HL-60/S4 treated with phorbol 12-myristate 13-acetate at 8.2 ng/mL for 4 days and 3 days (cell line): ENCODE results near the gene DPYSL4.
"Not testable (repeated sequence)": the region's sequence is repeated elsewhere in the genome, so short reads cannot be mapped to it uniquely, and the experiment has no call there.

Experiments used
- in situ Hi-C: fragments of 300-500 bp; cut with MboI; formaldehyde crosslinking; loops from 2 replicates; pipeline ENCODE4 v1.15.0; 2022; ENCODE audit warnings: low sequenced_read_pairs

The DPYSL4 gene

DNA sequence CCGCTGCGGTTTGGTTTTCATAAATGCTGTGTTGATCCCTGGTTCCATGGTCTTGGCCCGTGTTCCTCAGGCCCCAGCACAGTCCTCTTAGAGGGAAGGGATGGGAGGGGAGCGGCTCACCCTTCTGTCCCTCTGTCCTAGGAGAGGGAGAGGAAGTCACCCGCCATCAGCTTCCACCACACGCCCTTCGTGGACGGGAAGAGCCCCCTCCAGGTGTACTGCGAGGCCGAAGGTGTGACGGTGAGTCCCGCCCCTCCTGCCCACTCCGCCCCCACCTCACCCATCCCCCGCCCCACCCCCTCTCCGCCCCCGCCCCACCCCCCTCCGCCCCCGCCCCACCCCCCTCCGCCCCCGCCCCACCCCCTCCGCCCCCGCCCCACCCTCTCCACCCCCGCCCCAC lies 37.5 kb upstream of the DPYSL4 start:
- in situ Hi-C loops, result no loop called here

DNA sequence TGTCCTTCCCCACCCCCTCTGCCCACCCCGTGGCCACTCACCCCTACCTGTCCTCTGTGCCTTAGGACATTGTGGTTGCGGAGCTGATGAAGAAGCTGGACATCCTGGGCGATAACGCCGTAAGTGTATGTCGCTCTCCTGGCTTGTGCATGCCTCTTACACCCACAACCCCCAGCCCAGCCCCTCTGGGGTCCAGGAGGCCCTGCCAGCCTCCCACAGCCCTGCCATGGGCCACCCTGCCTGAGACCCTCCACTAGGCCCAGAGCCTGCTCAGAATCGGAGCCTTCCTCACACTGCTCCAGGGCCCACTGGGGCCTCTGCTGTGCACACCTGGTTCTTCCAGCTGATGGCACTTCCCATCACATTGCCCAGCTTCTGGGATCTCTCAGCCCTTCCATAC lies 36.8 kb upstream of the DPYSL4 start:
- in situ Hi-C loops, result no loop called here

DNA sequence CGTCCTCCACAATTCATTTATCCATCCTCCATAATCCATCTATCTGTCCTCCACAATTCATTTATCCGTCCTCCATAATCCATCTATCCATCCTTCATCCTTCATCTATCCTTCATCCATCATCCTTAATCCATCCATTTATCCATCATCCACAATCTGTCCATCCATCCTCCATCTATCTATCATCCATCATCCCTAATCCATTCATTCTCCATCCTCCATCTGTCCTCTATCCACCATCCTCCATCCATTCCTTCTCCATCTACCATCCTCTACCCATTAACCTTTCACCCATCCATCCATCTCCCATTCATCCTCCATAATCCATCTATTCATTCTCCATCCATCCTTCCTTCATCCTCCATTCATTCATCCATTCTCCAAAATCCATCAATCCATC lies 36.0 kb upstream of the DPYSL4 start:
- in situ Hi-C loops, result no loop called here

DNA sequence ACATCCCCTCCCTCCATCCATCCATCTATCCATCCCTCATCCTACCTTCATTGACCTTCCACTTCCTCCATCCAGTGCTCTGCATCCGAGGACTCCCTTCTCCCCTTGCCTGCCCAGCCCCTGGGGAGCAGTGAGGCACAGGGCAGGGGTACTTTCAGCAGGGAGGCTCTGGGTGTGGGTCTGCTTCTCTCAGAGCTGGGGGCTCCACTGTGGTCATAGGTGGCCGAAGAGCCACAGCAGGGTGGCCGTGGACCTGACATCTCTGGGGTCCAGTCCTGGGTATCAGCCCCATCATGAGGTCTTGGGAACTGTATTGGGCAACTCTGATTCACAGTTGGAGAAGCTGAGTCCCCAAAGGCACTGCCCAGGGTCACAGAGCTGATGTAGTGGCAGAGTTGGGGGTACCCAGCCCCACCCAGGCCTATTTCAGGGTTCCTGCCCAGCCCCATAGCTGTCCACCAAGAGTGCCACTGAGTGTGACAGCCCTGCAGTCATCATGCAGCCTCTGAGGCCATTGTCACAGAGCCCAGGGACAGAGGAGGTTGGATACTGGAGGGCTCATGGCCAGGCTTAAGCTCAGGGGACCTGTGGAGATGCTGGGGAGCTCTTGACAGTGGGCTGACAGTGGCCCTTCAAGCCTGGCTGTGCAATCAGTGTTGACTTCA lies 35.3 kb upstream of the DPYSL4 start:
- in situ Hi-C loops, result no loop called here

DNA sequence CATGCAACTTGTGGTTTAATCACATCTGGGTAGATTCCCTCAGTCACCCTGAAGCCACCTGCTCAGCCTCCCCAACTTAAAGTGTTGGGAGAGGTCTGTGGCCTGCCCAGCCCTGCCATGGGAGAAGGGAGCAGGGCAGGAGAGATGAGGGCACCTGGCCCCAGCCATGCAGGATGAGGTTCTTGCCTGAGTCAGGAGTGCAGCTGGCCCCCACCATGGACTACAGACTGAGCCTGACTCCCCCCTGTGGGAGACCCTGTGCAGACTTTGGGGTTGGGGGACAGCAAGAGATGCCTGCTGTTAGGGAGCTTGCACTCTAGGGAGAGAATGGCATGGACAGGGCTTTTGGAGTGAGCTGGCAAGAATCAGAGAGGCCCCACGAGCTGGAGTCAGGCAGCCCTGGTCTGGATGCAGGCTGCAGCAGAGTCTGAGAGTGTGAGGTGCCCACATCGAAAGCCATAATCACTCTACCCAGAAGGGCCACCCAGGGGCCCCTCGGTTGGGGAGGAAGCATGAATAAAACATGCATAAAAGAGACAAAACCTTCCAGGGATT lies 34.7 kb upstream of the DPYSL4 start:
- in situ Hi-C loops, result no loop called here

DNA sequence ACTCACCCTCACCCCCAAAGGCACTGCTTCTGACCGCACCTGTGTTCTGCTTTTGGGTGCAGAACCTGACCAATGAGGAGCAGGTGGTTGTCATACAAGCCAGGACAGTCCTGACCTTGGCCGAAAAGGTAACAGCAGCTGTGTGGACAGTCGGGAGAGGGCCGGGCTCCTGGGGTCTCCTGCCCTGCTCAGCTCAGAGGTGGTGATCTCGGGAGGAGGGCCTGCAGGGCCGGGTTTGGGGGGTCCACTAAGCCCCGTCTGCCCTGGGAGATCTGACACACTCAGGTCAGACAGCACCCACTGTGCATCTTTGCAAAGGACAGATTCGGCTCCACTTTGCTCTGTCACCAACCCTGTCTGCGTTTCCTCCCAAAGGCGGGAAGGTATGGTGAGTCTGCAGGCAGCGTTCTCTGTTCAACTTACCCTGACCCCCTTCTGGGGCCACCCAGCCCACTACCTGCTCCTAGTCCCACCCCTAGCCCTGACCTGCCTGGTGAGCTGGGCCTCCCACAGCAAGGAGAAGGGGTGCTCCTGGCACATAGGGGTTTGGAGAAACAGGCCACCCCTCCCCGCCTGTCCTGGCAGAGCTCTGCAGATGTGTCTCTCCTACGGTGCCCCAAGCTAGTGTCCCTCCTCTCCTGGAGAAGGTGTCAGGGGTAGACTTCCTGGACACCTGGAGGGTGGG lies 33.7 kb upstream of the DPYSL4 start:
- in situ Hi-C loops, result no loop called here

DNA sequence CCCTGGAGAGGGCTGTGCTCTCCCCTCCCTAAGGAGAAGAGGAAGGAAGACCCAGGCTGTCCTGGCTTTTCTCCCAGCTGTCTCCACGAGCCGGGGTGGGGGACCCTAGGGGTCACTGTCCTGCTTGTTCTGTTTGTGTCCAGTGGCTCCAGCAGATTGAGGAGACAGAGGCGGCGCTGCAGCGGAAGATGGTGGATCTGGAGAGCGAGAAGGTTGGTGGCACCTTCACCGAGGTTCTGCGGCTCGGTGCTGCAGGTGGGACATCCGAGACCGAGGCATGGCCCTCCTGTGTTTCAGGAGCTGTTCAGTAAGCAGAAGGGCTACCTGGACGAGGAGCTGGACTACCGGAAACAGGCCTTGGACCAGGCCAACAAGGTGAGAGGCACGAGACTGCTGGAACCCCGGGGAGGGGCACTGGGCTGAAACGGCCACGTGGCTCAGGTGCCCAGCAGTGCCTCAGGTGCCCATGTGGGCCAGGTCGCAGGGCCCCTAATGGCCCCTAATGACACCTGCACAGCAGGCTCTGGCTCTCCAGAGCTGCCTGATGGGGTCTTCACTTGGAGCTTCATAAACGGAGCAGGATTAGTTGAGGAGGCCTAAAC lies 33.0 kb upstream of the DPYSL4 start:
- in situ Hi-C loops, result no loop called here

DNA sequence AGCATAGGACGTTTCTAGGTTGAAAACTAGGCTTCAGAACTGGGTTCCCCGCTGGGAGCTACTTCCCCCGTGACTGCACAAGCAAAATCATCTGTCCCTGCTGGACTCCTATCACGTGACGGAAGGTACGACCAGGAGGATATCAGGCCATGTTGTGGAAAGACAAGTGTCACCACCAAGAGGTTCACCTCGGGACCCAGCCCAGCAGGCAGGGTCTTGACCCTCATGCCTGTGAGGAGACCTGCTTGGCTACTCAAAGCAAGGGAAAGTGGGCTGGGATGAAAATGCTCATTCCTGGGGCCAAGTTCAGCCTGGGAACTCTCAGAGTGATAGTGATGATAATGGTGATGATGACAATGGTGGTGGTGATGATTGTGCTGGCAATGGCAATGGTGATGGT lies 32.3 kb upstream of the DPYSL4 start:
- in situ Hi-C loops, result no loop called here

DNA sequence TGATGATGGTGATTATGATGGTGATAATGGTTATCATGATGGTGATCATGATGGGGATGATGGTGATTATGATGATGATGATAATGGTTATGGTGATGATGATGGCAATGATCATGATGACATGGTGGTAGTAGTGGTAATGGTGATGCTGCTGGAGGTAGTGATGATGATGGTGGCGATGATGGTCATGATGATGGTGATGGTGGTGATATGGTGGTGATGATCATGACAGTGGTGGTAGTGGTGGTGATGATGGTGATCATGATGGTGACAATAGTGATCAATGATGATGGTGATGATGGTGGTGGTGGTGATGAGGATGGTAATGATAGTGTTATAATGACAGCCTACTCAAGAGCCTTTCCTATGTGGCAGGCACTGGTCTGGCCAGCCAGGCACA lies 31.8 kb upstream of the DPYSL4 start:
- in situ Hi-C loops, result no loop called here

DNA sequence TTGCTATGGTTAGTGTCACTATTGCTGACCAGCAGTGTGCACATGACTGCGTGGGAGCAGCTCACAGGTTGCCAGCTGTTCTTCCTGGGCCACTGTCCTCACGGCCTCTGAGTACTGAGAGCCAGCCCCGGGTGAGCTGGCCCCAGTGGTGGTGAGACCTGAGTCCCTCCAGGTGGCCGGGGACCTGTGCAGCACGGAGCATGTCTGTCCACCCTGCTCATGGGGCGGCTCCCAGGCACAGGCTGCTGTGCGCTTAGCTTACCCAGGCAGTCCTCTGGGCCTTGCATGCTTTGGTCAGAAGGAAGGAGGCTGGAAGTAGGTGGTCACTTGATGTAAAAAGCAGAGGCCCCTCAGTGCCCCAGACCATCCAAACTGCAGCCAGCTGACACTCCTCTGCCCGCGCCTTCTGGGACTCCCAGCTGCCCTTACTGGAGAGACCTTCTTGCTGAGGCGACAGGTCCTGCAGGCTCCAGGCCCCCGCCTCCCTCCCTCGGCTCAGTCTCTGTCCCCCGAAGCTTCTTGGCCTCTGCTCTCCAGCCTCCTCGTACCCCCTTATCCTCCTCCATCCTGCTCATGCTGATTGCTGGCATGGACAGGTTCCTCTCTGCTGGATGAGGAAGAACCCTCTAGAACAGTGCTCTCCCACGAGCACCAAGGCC lies 30.9 kb upstream of the DPYSL4 start:
- in situ Hi-C loops, result no loop called here

DNA sequence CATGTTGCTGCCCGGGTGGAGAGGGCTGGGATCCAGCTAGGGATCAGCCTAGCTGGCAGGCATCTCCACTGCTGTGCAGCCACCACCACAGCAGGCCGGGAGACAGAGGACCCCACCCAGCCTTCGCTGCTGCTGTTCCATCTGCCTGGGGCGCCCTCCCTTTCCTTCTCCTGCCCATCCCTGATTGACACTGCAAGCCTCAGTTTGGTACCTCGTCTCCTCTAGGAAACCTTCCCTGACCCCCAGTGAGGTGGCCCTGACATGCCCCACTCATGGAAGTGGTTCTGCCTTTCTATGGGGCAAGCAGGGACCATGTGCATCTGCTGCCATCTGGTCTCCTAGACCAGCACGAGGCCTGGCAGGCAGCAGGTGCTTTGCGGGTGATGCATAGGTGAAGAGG lies 30.4 kb upstream of the DPYSL4 start:
- in situ Hi-C loops, result no loop called here

DNA sequence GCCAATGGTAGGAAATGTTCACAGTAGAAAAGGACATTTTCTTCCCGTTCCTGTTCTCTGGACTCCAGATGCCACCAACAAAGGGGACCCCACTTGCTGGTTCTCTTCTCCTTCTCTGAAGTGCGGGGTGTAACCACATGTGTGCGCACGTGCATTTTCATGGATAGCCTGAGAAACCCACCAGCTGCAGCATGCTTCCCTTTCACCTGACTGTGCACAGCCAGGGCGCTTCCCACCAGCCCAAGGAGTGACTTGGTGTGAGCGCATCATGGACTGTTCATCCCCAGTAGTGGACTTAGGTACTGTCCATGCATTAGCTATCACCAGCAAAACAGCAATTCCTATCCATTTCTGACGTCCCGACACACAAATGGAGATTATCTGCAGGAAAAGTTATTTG lies 29.6 kb upstream of the DPYSL4 start:
- in situ Hi-C loops, result no loop called here

DNA sequence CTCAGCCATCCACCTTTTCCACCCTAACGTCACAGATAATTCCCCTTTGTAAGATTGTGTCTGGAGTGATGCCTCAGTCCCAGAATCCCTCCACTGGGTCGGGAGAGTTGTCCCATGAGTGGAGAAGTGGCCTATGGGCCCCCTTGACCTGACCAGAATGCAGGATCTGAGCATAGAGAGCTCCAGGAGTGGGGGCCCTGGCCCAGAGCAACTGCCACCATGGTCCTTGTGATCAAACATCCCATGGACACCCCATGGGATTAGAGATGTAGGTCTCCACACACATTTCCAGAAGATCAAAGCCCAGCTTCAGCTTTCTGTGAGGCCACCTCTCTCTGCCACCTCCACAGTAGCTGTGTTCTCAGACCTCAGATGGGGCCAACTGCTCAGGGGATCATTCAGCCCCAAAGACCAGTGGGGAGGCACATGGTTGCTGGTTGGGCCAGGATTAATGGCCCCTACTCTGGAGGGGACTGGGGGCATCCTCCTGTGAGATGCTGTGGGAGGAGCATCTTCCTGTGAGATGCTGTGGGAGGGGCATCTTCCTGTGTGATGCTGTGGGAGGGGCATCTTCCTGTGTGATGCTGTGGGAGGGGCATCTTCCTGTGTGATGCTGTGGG lies 28.5 kb upstream of the DPYSL4 start:
- in situ Hi-C loops, result no loop called here

DNA sequence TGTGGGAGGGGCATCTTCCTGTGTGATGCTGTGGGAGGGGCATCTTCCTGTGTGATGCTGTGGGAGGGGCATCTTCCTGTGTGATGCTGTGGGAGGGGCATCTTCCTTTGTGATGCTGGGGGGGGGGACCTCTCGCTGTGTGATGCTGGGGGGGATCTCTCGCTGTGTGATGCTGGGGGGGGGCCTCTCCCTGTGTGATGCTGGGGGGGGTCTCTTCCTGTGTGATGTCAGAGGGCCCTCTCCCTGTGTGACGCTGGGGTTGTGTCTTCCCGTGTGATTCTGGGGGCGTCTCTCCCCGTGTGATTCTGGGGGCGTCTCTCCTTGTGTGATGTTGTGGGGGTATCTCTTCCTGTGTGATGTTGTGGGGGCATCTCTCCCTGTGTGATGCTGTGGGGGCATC lies 27.9 kb upstream of the DPYSL4 start:
- in situ Hi-C loops, result no loop called here

DNA sequence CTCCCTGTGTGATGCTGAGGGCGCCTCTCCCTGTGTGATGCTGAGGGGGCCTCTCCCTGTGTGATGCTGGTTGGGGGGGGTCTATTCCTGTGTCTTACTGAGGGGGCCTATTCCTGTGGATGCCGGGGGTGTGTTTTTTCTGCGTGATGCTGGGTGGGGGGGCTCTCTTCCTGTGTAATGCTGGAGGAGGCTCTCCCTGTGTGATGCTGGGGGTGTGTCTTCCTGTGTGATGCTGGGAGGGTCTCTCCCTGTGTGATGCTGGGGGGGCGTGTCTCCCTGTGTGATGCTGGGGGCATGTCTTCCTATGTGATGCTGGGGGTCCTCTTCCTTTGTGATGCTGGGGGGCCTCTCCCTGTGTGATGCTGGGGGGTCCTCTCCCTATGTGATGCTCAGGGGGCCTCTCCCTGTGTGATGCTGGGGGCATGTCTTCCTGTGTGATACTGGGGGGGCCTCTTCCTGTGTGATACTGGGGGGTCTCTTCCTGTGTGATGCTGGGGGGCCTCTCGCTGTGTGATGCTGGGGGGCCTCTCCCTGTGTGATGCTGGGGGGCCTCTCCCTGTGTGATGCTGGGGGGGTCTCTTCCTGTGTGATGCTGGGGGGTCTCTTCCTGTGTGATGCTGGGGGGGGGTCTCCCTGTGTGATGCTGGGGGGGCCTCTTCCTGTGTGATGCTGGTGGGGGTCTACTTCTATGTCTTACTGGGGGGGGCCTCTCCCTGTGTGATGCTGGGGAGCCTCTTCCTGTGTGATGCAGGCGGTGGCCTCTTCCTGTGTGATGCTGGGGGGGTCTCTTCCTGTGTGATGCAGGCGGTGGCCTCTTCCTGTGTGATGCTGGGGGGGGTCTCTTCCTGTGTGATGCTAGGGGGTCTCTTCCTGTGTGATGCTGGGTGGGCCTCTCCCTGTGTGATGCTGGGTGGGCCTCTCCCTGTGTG lies 27.2 kb upstream of the DPYSL4 start:
- in situ Hi-C loops, result not testable (repeated sequence)

DNA sequence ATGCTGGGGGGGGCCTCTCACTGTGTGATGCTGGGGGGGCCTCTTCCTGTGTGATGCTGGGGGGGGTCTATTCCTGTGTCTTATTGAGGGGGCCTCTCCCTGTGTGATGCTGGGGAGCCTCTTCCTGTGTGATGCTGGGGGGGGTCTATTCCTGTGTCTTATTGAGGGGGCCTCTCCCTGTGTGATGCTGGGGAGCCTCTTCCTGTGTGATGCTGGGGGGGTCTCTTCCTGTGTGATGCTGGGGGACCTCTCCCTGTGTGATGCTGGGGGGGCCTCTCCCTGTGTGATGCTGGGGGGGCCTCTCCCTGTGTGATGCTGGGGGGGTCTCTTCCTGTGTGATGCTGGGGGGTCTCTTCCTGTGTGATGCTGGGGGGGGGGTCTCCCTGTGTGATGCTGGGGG lies 26.5 kb upstream of the DPYSL4 start:
- in situ Hi-C loops, result not testable (repeated sequence)

DNA sequence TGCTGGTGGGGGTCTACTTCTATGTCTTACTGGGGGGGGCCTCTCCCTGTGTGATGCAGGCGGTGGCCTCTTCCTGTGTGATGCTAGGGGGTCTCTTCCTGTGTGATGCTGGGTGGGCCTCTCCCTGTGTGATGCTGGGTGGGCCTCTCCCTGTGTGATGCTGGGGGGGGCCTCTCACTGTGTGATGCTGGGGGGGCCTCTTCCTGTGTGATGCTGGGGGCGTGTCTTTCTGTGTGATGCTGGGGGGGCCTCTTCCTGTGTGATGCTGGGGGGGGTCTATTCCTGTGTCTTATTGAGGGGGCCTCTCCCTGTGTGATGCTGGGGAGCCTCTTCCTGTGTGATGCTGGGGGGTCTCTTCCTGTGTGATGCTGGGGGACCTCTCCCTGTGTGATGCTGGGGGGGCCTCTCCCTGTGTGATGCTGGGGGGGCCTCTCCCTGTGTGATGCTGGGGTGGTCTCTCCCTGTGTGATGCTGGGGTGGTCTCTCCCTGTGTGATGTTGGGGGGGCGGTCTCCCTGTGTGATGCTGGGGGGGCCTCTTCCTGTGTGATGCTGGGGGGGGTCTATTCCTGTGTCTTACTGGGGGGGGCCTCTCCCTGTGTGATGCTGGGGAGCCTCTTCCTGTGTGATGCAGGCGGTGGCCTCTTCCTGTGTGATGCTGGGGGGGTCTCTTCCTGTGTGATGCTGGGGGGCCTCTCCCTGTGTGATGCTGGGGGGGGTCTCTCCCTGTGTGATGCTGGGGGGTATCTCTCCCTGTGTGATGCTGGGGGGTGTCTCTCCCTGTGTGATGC lies 25.7 kb upstream of the DPYSL4 start:
- in situ Hi-C loops, result not testable (repeated sequence)

DNA sequence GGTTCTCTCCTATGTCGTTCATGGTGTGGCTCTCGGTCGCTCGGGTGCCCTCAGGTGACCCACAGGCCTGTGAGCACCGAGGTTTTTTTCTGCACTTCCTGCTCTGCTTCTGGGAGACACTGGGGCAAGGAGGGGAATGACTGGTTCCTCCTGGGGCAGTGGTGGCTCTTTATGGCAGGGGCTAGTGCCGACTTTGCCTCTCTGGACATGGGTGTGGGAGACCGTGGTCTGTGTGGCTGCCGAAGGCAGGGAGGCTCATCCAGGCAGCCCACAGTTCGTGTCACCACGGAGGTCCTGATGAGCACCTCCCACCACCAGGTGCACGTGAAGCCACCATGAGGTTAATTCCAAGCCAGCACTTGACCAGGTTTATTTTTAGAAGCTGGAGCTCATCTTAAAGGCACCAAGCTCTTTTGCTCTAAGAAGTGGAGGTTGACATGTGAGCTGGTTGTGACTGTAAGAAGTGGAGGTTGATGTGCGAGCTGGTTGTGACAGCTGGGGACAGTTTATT lies 24.7 kb upstream of the DPYSL4 start:
- in situ Hi-C loops, result no loop called here

DNA sequence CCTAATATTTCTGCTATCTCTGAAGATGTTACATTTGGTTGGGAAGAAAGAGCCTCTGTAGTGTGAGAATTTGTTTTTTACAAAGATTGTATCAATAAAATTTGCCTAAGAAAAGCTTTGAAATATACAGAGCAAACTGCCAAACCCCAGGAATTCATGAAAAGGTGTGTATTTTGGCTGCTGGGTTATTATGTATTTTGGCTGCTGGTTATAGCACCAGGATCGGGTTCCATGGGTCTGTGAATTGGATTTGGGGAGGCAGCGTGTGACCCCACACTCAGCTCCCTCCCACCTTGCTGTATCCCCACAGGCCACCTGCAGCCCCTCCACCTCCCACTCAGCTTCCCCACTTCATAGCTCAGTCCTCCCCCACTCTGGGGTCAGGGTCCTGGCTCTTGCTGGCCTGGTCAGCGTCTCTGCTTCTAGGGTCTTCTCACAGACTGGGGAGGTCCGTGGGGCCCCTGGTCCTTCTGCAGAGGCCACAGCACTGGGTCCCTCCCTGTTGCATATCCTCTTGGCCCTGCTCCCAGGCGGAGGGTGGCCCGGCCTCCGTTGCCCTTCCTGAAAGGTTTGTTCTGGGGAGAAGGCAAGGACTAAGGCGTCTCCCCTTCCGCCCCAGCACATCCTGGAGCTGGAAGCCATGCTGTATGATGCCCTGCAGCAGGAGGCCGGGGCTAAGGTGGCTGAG lies 24.0 kb upstream of the DPYSL4 start:
- in situ Hi-C loops, result no loop called here
